Endothelial cell of umbilical vein (primary cell): ENCODE data around the gene HOXA13.

Experiments
- CTCF ChIP-seq, 2 donors: IDR thresholded peaks; 1 replicate in 1 of 2; 2 replicates in 1 of 2; pipeline ENCODE4 v1.5.1; 2011; ENCODE audit warnings: low read length in 2 of 2, mild to moderate bottlenecking in 2 of 2, moderate library complexity in 2 of 2, control low read depth in 1 of 2, inconsistent platforms in 1 of 2, low read depth in 1 of 2; ENCODE audit not compliant: insufficient read depth in 1 of 2; ENCODE audit errors: extremely low read depth in 1 of 2
- EZH2 ChIP-seq: IDR thresholded peaks from 2 replicates; pipeline ENCODE4 v1.6.1; 2012; ENCODE audit warnings: borderline replicate concordance, low read depth, mild to moderate bottlenecking, moderate library complexity, low read length, inconsistent platforms; ENCODE audit not compliant: severe bottlenecking
- GATA2 ChIP-seq: IDR thresholded peaks from 2 replicates; pipeline ENCODE4 v1.7.0; 2011; ENCODE audit warnings: low read depth, mild to moderate bottlenecking, moderate library complexity, mixed read lengths, low read length; ENCODE audit not compliant: insufficient read length, insufficient read depth
- MAX ChIP-seq: IDR thresholded peaks from 2 replicates; pipeline ENCODE4 v1.6.1; 2011; ENCODE audit not compliant: insufficient read depth, insufficient read length
- POLR2A ChIP-seq: IDR thresholded peaks from 2 replicates; pipeline ENCODE4 v1.6.1; 2012; ENCODE audit warnings: low read depth, mild to moderate bottlenecking, control low read depth, low read length
- POLR2AphosphoS5 ChIP-seq: IDR thresholded peaks from 2 replicates; pipeline ENCODE4 v1.6.1; 2012; ENCODE audit warnings: low read depth, mild to moderate bottlenecking, control low read depth, low read length, moderate library complexity; ENCODE audit not compliant: insufficient read depth

GRCh38 chr7:27217951-27218350 is 18.1 kb upstream of the HOXA13 start:
- no peak for TF ChIP-seq CTCF (IDR thresholded peaks at IDR 0.05; ENCODE audit: extremely low read depth in 1 of 2, insufficient read depth in 1 of 2, low read depth in 1 of 2, low read length in 2 of 2)
- no peak for TF ChIP-seq POLR2A
- no peak for TF ChIP-seq POLR2AphosphoS5
- no peak for TF ChIP-seq MAX
- TF ChIP-seq GATA2, result no peak
- no peak for TF ChIP-seq EZH2
